Tibial nerve (tissue), 3 donors: ENCODE data around the gene ZCWPW2.

ENCODE experiments used
- CTCF ChIP-seq, 5 experiments: fragments of 200-600 bp in 3 of 5; fragments of 450-650 bp in 2 of 5; sonication (generic) in 3 of 5; IDR thresholded peaks; one replicate each; pipeline ENCODE4 v1.5.1; 2016 to 2019; ENCODE audit warnings: antibody characterized with exemption in 5 of 5, mild to moderate bottlenecking in 3 of 5, moderate library complexity in 2 of 5
- POLR2A ChIP-seq, 2 donors: fragments of 450-650 bp; IDR thresholded peaks; one replicate each; pipeline ENCODE4 v1.6.1; 2017; ENCODE audit warnings: antibody characterized with exemption in 2 of 2, mild to moderate bottlenecking in 2 of 2, moderate library complexity in 2 of 2

- TF ChIP-seq CTCF (IDR thresholded peaks at IDR 0.05) (no peak), POLR2A (IDR thresholded peaks at IDR 0.05) (no peak)
Observed at GRCh38 chr3:28547677-28548076, 199.2 kb downstream of the ZCWPW2 start.
